ENCODE data around the gene KIAA1191.
"Not testable (repeated sequence)": the region's sequence is repeated elsewhere in the genome, so short reads cannot be mapped to it uniquely, and the experiment has no call there.

Gene KIAA1191

GRCh38 chr5:176362233-176362490 lies 598 bp upstream of the KIAA1191 start:
- no peak for DNase-seq

- peak in 2 of 3 experiments; percentile 61 to 74 for DNase-seq
Measured at GRCh38 chr5:176360894-176361436, 599 bp downstream of the KIAA1191 start.

GRCh38 chr5:176359658-176360057 lies 1.9 kb downstream of the KIAA1191 start:
- no peak for DNase-seq

GRCh38 chr5:176356179-176356566 lies 5.4 kb downstream of the KIAA1191 start:
- no peak for DNase-seq

GRCh38 chr5:176355400-176356178 lies 6.0 kb downstream of the KIAA1191 start:
- DNase-seq: peak in 2 of 3 experiments; percentile 5 to 58

- no peak for DNase-seq
Measured at GRCh38 chr5:176353533-176353932, 8.0 kb downstream of the KIAA1191 start.

- no peak for DNase-seq
Measured at GRCh38 chr5:176352116-176352878, 9.3 kb downstream of the KIAA1191 start.

GRCh38 chr5:176350416-176350815 lies 11.1 kb downstream of the KIAA1191 start:
- no peak for DNase-seq

- no peak for DNase-seq
Measured at GRCh38 chr5:176342766-176343458, 18.7 kb downstream of the KIAA1191 start.

GRCh38 chr5:176342158-176342483 lies 19.4 kb downstream of the KIAA1191 start:
- DNase-seq: no peak

GRCh38 chr5:176341325-176342157 lies 20.0 kb downstream of the KIAA1191 start:
- DNase-seq: no peak

GRCh38 chr5:176339304-176339703 lies 22.3 kb downstream of the KIAA1191 start:
- no peak for DNase-seq

GRCh38 chr5:176337913-176338312 lies 23.7 kb downstream of the KIAA1191 start:
- no peak for DNase-seq

GRCh38 chr5:176334031-176334770 lies 27.4 kb downstream of the KIAA1191 start:
- no peak for DNase-seq

GRCh38 chr5:176320577-176320976 lies 41.0 kb downstream of the KIAA1191 start:
- DNase-seq: no peak

- DNase-seq: no peak
Measured at GRCh38 chr5:176319827-176320554, 41.6 kb downstream of the KIAA1191 start.

GRCh38 chr5:176317534-176318374 lies 43.8 kb downstream of the KIAA1191 start:
- DNase-seq: no peak

- not testable (repeated sequence) for DNase-seq
Measured at GRCh38 chr5:176305356-176305755, 56.2 kb downstream of the KIAA1191 start.
